GM23338 (cell line): Measurements from ENCODE around the gene TFIP11. TPM values are rescaled to one million over a fixed set of nuclear protein-coding genes. Genes with fewer than 3 reads are reported as not detected.

Source experiments
- ATAC-seq: fragments of 200-7000 bp; cut with Tn5 transposase; 3 replicates; pipeline ENCODE4 v1.9.1; 2020
- DNase-seq: peaks from one replicate; pipeline ENCODE4 v3.0.0-alpha.2; 2015; ENCODE audit warnings: low spot score
- H2AFZ ChIP-seq: fragments of 200-600 bp; sonication (generic); 2 replicates; pipeline ENCODE4 v1.8.0; 2016; ENCODE audit warnings: antibody characterized with exemption, mild to moderate bottlenecking, moderate library complexity
- H3F3A ChIP-seq: fragments of 200-600 bp; sonication (generic); replicated peaks from 2 replicates; pipeline ENCODE4 v1.8.0; 2017; ENCODE audit warnings: antibody characterized with exemption, mixed run types, low read depth
- H3K27ac ChIP-seq: fragments of 200-600 bp; sonication (generic); 2 replicates; pipeline ENCODE4 v1.6.1; 2016; ENCODE audit warnings: low read depth
- H3K27me3 ChIP-seq: fragments of 200-600 bp; sonication (generic); 2 replicates; pipeline ENCODE4 v1.8.0; 2016; ENCODE audit warnings: mild to moderate bottlenecking, mixed run types, moderate library complexity; ENCODE audit not compliant: insufficient read depth
- H3K36me3 ChIP-seq: fragments of 200-600 bp; sonication (generic); 2 replicates; pipeline ENCODE4 v1.8.0; 2016; ENCODE audit warnings: mild to moderate bottlenecking; ENCODE audit not compliant: insufficient read depth
- H3K4me1 ChIP-seq: fragments of 200-600 bp; sonication (generic); 2 replicates; pipeline ENCODE4 v1.8.0; 2016; ENCODE audit warnings: mild to moderate bottlenecking, moderate library complexity; ENCODE audit not compliant: insufficient read depth
- H3K4me2 ChIP-seq: fragments of 200-600 bp; sonication (generic); 2 replicates; pipeline ENCODE4 v1.7.1; 2017; ENCODE audit warnings: mixed run types
- H3K4me3 ChIP-seq: fragments of 200-600 bp; sonication (generic); 2 replicates; pipeline ENCODE4 v1.6.1; 2016; ENCODE audit warnings: mixed run types
- H3K79me2 ChIP-seq: fragments of 200-600 bp; sonication (generic); replicated peaks from 2 replicates; pipeline ENCODE4 v1.8.0; 2017; ENCODE audit warnings: mild to moderate bottlenecking; ENCODE audit not compliant: insufficient read depth
- H3K9me2 ChIP-seq: fragments of 200-600 bp; sonication (generic); 2 replicates; pipeline ENCODE4 v1.8.0; 2017; ENCODE audit not compliant: insufficient read depth
- H4K20me1 ChIP-seq: fragments of 200-600 bp; sonication (generic); replicated peaks from 2 replicates; pipeline ENCODE4 v1.8.0; 2017; ENCODE audit warnings: mild to moderate bottlenecking; ENCODE audit not compliant: insufficient read depth
- H3K27ac Mint-ChIP-seq: 2 replicates; pipeline ENCODE4 v1.8.0; 2020; ENCODE audit warnings: inconsistent platforms, mild to moderate bottlenecking, moderate library complexity, mixed read lengths
- H3K27me3 Mint-ChIP-seq: 3 replicates; pipeline ENCODE4 v1.8.0; 2022; ENCODE audit warnings: low read depth, mild to moderate bottlenecking, moderate library complexity, mixed read lengths, inconsistent platforms; ENCODE audit not compliant: insufficient read depth, poor library complexity
- H3K36me3 Mint-ChIP-seq: 3 replicates; pipeline ENCODE4 v1.8.0; 2021; ENCODE audit warnings: low read depth, mild to moderate bottlenecking, inconsistent platforms, moderate library complexity, mixed read lengths
- H3K4me1 Mint-ChIP-seq: 3 replicates; pipeline ENCODE4 v1.8.0; 2020; ENCODE audit warnings: mild to moderate bottlenecking, inconsistent platforms, mixed read lengths
- H3K4me3 Mint-ChIP-seq: 3 replicates; pipeline ENCODE4 v1.8.0; 2021; ENCODE audit warnings: moderate library complexity, mild to moderate bottlenecking, inconsistent platforms, mixed read lengths
- H3K9me3 Mint-ChIP-seq: 3 replicates; pipeline ENCODE4 v1.8.0; 2020; ENCODE audit warnings: moderate library complexity, mild to moderate bottlenecking, inconsistent platforms, mixed read lengths
- CREB1 ChIP-seq: fragments of 250-450 bp; sonication (Bioruptor Pico); IDR thresholded peaks from 2 replicates; pipeline ENCODE4 v1.5.0; 2020; ENCODE audit warnings: low read depth, mild to moderate bottlenecking, moderate library complexity
- CTCF ChIP-seq, 2 experiments: fragments of 200-600 bp in 1 of 2; sonication (generic) in 1 of 2; conservative IDR thresholded peaks; 2 replicates each; pipeline versions ENCODE4 v1.5.1 to v1.6.1; 2016 to 2017; ENCODE audit warnings: antibody characterized with exemption in 2 of 2, low read depth in 2 of 2, mild to moderate bottlenecking in 2 of 2, moderate library complexity in 1 of 2
- ETS1 ChIP-seq: IDR thresholded peaks from 2 replicates; pipeline ENCODE4 v1.6.1; 2016; ENCODE audit warnings: antibody characterized with exemption
- EZH2 ChIP-seq: fragments of 200-600 bp; sonication (generic); IDR thresholded peaks from one replicate; pipeline ENCODE4 v1.8.0; 2017; ENCODE audit warnings: antibody characterized with exemption, mild to moderate bottlenecking, low read depth; ENCODE audit not compliant: unreplicated experiment
- EZH2phosphoT487 ChIP-seq: fragments of 200-600 bp; sonication (generic); IDR thresholded peaks from one replicate; pipeline ENCODE4 v1.8.1; 2018; ENCODE audit warnings: antibody characterized with exemption; ENCODE audit not compliant: unreplicated experiment
- JUNB ChIP-seq: IDR thresholded peaks from one replicate; pipeline ENCODE4 v1.6.1; 2016; ENCODE audit warnings: antibody characterized with exemption; ENCODE audit not compliant: unreplicated experiment
- NANOG ChIP-seq: IDR thresholded peaks from 2 replicates; pipeline ENCODE4 v1.6.1; 2016; ENCODE audit warnings: antibody characterized with exemption, borderline replicate concordance
- POLR2AphosphoS5 ChIP-seq: IDR thresholded peaks from 2 replicates; pipeline ENCODE4 v1.6.1; 2016; ENCODE audit warnings: antibody characterized with exemption, low read depth
- ZNF114 ChIP-seq: fragments of 250-450 bp; sonication (Bioruptor Pico); IDR thresholded peaks from 2 replicates; pipeline ENCODE4 v1.5.0; 2020; ENCODE audit warnings: mild to moderate bottlenecking, moderate library complexity
- ZNF331 ChIP-seq: fragments of 250-450 bp; sonication (Bioruptor Pico); IDR thresholded peaks from 2 replicates; pipeline ENCODE4 v1.5.0; 2020; ENCODE audit warnings: low read depth, mild to moderate bottlenecking, moderate library complexity
- ZNF462 ChIP-seq: fragments of 250-450 bp; sonication (Bioruptor Pico); IDR thresholded peaks from 2 replicates; pipeline ENCODE4 v1.5.0; 2020; ENCODE audit warnings: mild to moderate bottlenecking, moderate library complexity
- polyA plus RNA-seq: library from polyadenylated mRNA; unstranded; fragments of >200 nt; fragmentation: Nextera tagmentation; extraction: Ambion mirVana; gene quantifications from 2 replicates; pipeline ENCODE4 v1.2.1, GENCODE V29; 2016
- total RNA-seq: library from RNA; depleted of rRNA; stranded (reverse); fragments of >200 nt; shearing (Covaris generic); gene quantifications from 2 replicates; pipeline ENCODE4 v1.2.3, GENCODE V29; 2014

The TFIP11 gene
- total and polyA plus RNA-seq, 2 experiments from 2014 or later, result 17.1 to 26.2 TPM

- Mint-ChIP-seq H3K4me1 (peaks cover 8% of the 10 kb centered on the region), H3K9me3 (no peaks in the 10 kb centered on the region), H3K36me3 (peaks cover 63% of the 10 kb centered on the region), H3K27me3 (no peaks in the 10 kb centered on the region), H3K4me3 (no peak overlapping the region), H3K27ac (no peak overlapping the region; the same call in 1 of the 2 replicates)
- no peak for ATAC-seq
- peaks cover 3% of the 10 kb centered on the region; the same call in 1 of the 2 replicates for H3K4me1 ChIP-seq
- H3K27me3 ChIP-seq, result no peaks in the 10 kb centered on the region
- H3K27ac ChIP-seq, result 0 out of 2 replicates have a peak overlapping the region, but pooled peaks have one; percentile 26
- no peaks in the 10 kb centered on the region for H3K9me2 ChIP-seq
- H3F3A ChIP-seq, result peaks cover 43% of the 10 kb centered on the region
- no peak overlapping the region for H3K4me3 ChIP-seq
- no peak overlapping the region for H3K4me2 ChIP-seq
- H4K20me1 ChIP-seq, result peaks cover 8% of the 10 kb centered on the region
- TF ChIP-seq POLR2AphosphoS5 (no peak), ZNF114 (CRISPR knock-in tag) (no peak), EZH2phosphoT487 (no peak)
- DNase-seq, result no peak
- peaks cover 56% of the 10 kb centered on the region for H3K36me3 ChIP-seq
- no peak overlapping the region for H2AFZ ChIP-seq
- peaks cover 25% of the 10 kb centered on the region for H3K79me2 ChIP-seq
Measured at GRCh38 chr22:26489447-26490036, 22.7 kb downstream of the TFIP11 start.

GRCh38 chr22:26487996-26488395, 24.3 kb downstream of the TFIP11 start:
- peaks cover 2% of the 10 kb centered on the region for H3K27me3 Mint-ChIP-seq
- H3K9me3 Mint-ChIP-seq, result 0 out of 3 replicates have a peak, but pooled peaks cover 2% of the 10 kb centered on the region
- Histone ChIP-seq H3F3A (peaks cover 42% of the 10 kb centered on the region), H3K27ac (no peak overlapping the region), H3K4me1 (peaks cover 7% of the 10 kb centered on the region; the same call in 1 of the 2 replicates), H3K79me2 (peaks cover 33% of the 10 kb centered on the region), H4K20me1 (peaks cover 8% of the 10 kb centered on the region; the same call in 1 of the 2 replicates), H3K36me3 (peaks cover 44% of the 10 kb centered on the region), H3K4me3 (no peak overlapping the region), H3K27me3 (no peaks in the 10 kb centered on the region), H2AFZ (no peak overlapping the region), H3K4me2 (no peak overlapping the region), H3K9me2 (no peaks in the 10 kb centered on the region)
- H3K4me3 Mint-ChIP-seq, result no peak overlapping the region
- no peak for DNase-seq
- ATAC-seq, result no peak
- H3K36me3 Mint-ChIP-seq, result peaks cover 48% of the 10 kb centered on the region
- peaks cover 13% of the 10 kb centered on the region for H3K4me1 Mint-ChIP-seq
- H3K27ac Mint-ChIP-seq, result no peak overlapping the region
- TF ChIP-seq ZNF462 (CRISPR knock-in tag) (no peak), ETS1 (no peak), ZNF331 (no peak), CTCF (conservative IDR thresholded peaks at IDR 0.05; ENCODE audit: low read depth in 2 of 2) (no peak), NANOG (no peak), POLR2AphosphoS5 (no peak), CREB1 (CRISPR knock-in tag) (no peak), JUNB (no peak), ZNF114 (CRISPR knock-in tag) (no peak), EZH2 (no peak)
